Activated CD8-positive, alpha-beta T cell treated with anti-CD3 and anti-CD28 coated beads, Interleukin-2, amount 10 ng/mL, durations not matched to agents 7 days and 5 days (primary cell): ENCODE data around the gene BRINP3. TPM values are rescaled to one million over a fixed set of nuclear protein-coding genes. Genes with fewer than 3 reads are reported as not detected.

ENCODE experiments used
- ATAC-seq: fragments of 150-1000 bp; cut with Tn5 transposase; one replicate; pipeline ENCODE4 v1.10.0; 2021; ENCODE audit warnings: moderate library complexity
- CTCF ChIA-PET: fragments of 350-600 bp; sonication (Branson Sonifier 250); formaldehyde crosslinking; loops from one replicate; lab custom pipeline; 2021; ENCODE audit warnings: antibody characterized with exemption; lab: Charles Lee
- POLR2A ChIA-PET: fragments of 350-600 bp; sonication (Branson Sonifier 250); formaldehyde crosslinking; loops from one replicate; lab custom pipeline; 2021; ENCODE audit warnings: antibody characterized with exemption; lab: Charles Lee
- DNase-seq: peaks from one replicate; pipeline ENCODE4 v3.0.0-alpha.2; 2020
- H3K27ac Mint-ChIP-seq: one replicate; pipeline ENCODE4 v1.8.0; 2021; ENCODE audit warnings: mild to moderate bottlenecking, mixed read lengths
- H3K27me3 Mint-ChIP-seq: one replicate; pipeline ENCODE4 v1.8.0; 2021; ENCODE audit warnings: low read depth, mixed read lengths
- H3K36me3 Mint-ChIP-seq: one replicate; pipeline ENCODE4 v1.8.0; 2021; ENCODE audit warnings: low read depth, mixed read lengths
- H3K4me1 Mint-ChIP-seq: one replicate; pipeline ENCODE4 v1.8.0; 2021; ENCODE audit warnings: low read depth, mixed read lengths
- H3K4me3 Mint-ChIP-seq: one replicate; pipeline ENCODE4 v1.8.0; 2021; ENCODE audit warnings: mild to moderate bottlenecking, mixed read lengths
- H3K9me3 Mint-ChIP-seq: one replicate; pipeline ENCODE4 v1.8.0; 2022; ENCODE audit warnings: mixed read lengths; ENCODE audit not compliant: insufficient read depth
- total RNA-seq, 2 experiments: library from RNA; stranded (reverse); gene quantifications; one replicate each; pipeline ENCODE4 v1.2.3, GENCODE V29; 2021

The BRINP3 gene
- total RNA-seq, 2 experiments from 2014 or later = not detected

DNA sequence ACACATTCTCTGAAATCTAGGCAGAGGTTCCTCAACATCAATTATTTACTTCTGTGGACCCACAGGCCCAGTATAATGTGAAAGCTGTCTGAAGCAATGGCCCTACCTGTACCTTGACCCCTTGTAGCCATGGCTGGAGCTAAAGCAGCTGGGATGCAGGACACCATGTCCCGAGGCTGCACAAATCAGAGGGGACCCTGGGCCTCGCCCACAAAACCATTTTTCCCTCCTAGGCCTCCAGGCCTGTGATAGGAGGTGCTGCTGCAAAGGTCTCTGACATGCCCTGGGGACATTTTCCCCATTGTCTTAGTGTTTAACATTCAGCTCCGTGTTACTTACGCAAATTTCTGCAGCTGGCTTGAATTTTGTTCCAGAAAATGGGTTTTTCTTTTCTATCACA lies 110.5 kb downstream of the BRINP3 start:
- Mint-ChIP-seq H3K27ac (no peak overlapping the region), H3K36me3 (no peaks in the 10 kb centered on the region), H3K4me3 (no peak overlapping the region), H3K27me3 (no peaks in the 10 kb centered on the region), H3K4me1 (no peaks in the 10 kb centered on the region), H3K9me3 (peaks cover 10% of the 10 kb centered on the region)
- no peak for DNase-seq
- ChIA-PET POLR2A (no interaction called here), CTCF (no interaction called here)
- ATAC-seq = no peak

DNA sequence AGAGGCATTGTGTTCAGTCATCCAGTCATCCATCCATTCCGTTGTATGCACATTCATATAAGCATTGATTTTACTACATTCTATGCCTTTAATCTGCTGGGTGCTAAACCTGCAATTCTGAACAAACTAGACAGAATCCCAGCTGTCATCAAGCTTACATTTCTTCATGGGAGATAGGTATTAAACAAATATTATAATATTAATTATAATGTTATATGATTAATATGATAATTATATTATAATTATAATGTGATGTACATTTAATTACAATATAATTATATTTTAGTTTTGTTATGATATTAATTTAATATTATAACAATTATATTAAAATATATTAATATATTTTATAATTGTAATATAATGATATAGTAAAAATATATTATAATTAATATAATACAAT lies 112.4 kb downstream of the BRINP3 start:
- Mint-ChIP-seq H3K4me1 (no peaks in the 10 kb centered on the region), H3K9me3 (peaks cover 10% of the 10 kb centered on the region), H3K27ac (no peak overlapping the region), H3K27me3 (no peaks in the 10 kb centered on the region), H3K36me3 (no peaks in the 10 kb centered on the region), H3K4me3 (no peak overlapping the region)
- DNase-seq (no peak), ATAC-seq (no peak)
- ChIA-PET CTCF (no interaction called here), POLR2A (no interaction called here)

DNA sequence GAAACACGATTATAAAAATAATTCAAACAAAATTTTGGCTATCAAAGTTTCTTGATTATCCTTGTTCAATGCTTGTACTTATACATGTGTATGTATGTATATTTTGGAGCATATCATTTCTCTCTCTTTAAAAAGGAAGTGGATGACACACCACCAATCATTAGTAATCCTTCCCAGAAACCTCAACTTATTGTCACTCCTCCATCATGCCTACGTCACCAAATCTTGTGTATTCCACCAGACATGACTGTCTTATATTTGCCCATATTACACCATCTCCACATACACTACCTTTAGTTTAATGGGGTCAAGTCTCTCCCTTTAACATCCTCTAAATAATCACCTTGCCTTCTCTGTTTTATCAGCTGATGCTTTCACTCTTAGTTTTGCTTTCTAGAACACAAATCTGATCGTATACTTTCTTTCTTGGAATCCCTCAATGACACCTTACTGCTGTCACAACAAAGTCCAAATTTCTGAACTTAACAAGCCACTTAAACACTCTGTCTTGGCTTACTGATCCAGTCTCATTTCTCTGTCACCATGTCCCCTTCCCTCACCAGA lies 124.0 kb downstream of the BRINP3 start:
- POLR2A ChIA-PET = no interaction called here
- H3K4me3 Mint-ChIP-seq = no peak overlapping the region
- ATAC-seq (no peak), DNase-seq (no peak)
- H3K9me3 Mint-ChIP-seq = peaks cover 10% of the 10 kb centered on the region
- CTCF ChIA-PET = interaction anchor here (1.0 kb wide), 1 partner anchor 35 kb away, joined by 4 read pairs; no protein-coding TSS in a partner anchor
- no peaks in the 10 kb centered on the region for H3K4me1 Mint-ChIP-seq
- H3K36me3 Mint-ChIP-seq = no peaks in the 10 kb centered on the region
- no peaks in the 10 kb centered on the region for H3K27me3 Mint-ChIP-seq
- H3K27ac Mint-ChIP-seq = no peak overlapping the region

DNA sequence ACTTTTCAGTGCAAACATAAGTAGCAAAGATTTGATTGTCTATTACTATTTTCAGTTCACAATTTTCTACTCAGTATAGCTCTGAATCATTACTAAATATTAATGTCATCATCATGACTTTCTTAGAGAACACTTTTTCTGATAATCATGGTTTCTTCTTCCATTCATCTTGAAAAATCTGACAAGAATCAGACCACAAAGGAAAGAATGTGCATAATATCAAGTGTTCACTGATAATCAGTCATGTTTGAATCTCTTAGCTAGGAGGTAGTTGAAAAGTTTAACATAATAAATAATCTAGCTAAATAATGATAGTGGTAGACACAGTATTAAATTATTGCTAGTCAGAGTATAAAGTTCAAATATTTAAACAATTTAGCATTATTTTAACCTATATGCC lies 133.2 kb downstream of the BRINP3 start:
- DNase-seq (no peak), ATAC-seq (no peak)
- ChIA-PET POLR2A (no interaction called here), CTCF (no interaction called here)
- no peaks in the 10 kb centered on the region for H3K4me1 Mint-ChIP-seq
- H3K9me3 Mint-ChIP-seq = peaks cover 17% of the 10 kb centered on the region
- no peak overlapping the region for H3K27ac Mint-ChIP-seq
- H3K4me3 Mint-ChIP-seq = no peak overlapping the region
- no peaks in the 10 kb centered on the region for H3K36me3 Mint-ChIP-seq
- no peaks in the 10 kb centered on the region for H3K27me3 Mint-ChIP-seq

DNA sequence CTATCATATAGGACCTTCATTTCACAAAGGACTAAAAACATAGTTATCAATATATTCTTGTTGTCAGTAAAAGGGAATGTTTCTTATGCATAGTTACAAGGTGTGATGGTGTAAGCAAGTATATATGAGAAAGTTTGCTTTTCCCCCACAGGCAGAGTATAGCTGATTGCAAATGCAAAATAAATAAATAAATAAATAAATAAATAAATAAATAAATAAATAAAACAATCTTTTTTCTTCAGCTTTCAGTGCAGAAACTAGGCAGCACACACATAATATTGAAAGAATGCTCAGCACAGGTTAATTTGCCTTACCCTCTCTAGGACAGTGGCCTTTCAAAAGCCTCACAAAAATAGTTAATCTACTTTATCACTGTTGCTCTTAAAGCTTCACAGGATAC lies 138.8 kb downstream of the BRINP3 start:
- DNase-seq (no peak), ATAC-seq (no peak)
- Mint-ChIP-seq H3K36me3 (no peaks in the 10 kb centered on the region), H3K27ac (no peak overlapping the region), H3K4me1 (no peaks in the 10 kb centered on the region), H3K27me3 (no peaks in the 10 kb centered on the region), H3K4me3 (no peak overlapping the region), H3K9me3 (peaks cover 12% of the 10 kb centered on the region)
- POLR2A ChIA-PET = no interaction called here
- CTCF ChIA-PET = no interaction called here

DNA sequence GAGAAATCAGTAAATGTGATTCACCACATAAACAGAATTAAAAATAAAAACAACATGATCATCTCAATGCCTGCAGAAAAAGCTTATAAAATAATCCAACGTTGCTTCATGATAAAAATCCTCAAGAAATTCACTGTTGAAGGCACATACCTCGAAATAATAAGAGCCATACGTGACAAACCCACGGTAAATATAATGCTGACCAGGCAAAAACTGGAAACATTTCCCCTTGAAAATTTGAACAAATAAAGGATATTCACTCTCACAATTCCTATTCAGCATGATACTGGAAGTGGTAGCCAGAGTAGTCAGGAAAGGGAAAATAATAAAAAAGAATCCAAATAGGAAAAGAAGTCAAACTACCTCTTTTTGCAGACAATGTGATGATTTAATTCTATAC lies 148.8 kb downstream of the BRINP3 start:
- no peaks in the 10 kb centered on the region for H3K27me3 Mint-ChIP-seq
- POLR2A ChIA-PET = no interaction called here
- ATAC-seq (no peak), DNase-seq (no peak)
- no peak overlapping the region for H3K27ac Mint-ChIP-seq
- H3K4me1 Mint-ChIP-seq = no peaks in the 10 kb centered on the region
- H3K36me3 Mint-ChIP-seq = no peaks in the 10 kb centered on the region
- CTCF ChIA-PET = no interaction called here
- H3K4me3 Mint-ChIP-seq = no peak overlapping the region
- H3K9me3 Mint-ChIP-seq = no peaks in the 10 kb centered on the region

DNA sequence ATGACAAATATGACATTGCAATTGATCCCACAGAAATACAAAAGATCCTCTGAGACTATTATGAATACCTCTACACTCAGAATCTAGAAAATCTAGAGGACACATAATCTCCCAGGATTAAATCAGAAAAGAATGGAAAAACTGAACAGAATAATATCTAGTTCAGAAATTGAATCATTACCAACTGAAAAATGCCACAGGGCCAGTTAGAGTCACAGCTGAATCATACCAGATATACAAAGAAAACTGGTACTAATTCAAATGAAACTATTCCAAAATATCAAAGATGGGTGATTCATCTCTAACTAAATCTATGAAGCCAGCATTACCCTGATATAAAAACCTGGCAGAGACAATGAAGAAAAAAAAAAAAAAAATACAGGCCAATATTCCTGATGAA lies 149.3 kb downstream of the BRINP3 start:
- no peaks in the 10 kb centered on the region for H3K4me1 Mint-ChIP-seq
- ChIA-PET CTCF (no interaction called here), POLR2A (no interaction called here)
- no peak for DNase-seq
- ATAC-seq = no peak
- H3K9me3 Mint-ChIP-seq = no peaks in the 10 kb centered on the region
- no peak overlapping the region for H3K4me3 Mint-ChIP-seq
- H3K27ac Mint-ChIP-seq = no peak overlapping the region
- H3K36me3 Mint-ChIP-seq = no peaks in the 10 kb centered on the region
- H3K27me3 Mint-ChIP-seq = no peaks in the 10 kb centered on the region

DNA sequence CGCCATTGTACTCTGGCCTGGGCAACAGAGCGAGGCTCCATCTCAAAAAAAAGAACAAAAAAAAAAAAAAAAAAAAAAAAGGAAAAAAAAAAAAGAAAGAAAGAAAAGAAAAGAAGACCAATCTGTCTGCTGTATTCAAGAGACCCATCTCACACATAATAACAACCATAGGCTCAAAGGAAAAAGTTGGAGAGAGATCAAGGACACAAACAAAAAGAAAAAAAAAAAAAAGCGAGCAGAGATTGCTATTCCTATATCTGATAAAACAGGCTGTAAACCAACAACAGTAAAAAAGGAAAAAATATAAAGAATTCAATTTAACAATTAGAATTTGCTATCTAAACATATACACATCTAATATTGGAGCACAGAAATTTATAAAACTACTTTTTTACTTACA lies 150.4 kb downstream of the BRINP3 start:
- CTCF ChIA-PET = no interaction called here
- Mint-ChIP-seq H3K9me3 (no peaks in the 10 kb centered on the region), H3K4me1 (no peaks in the 10 kb centered on the region), H3K36me3 (no peaks in the 10 kb centered on the region), H3K27ac (no peak overlapping the region), H3K27me3 (no peaks in the 10 kb centered on the region), H3K4me3 (no peak overlapping the region)
- ATAC-seq (no peak), DNase-seq (no peak)
- POLR2A ChIA-PET = no interaction called here

DNA sequence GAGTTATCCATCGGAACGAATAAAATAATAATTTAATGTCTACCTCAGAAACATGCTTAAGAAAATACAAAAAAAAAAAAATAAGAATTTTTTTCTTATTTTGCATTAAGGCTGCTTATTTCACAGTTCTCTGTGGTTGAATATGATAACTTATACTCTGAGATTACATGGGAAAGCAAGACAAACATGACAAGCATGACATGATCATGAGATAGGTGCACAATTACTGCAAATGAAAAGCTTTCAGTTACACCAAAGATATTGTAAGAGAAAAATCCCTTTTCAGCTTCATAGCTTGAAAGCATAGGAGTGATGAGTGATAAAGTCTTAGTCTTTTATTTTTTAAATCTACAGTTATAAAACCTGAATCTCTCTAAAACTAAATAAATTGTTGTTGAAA lies 154.1 kb downstream of the BRINP3 start:
- CTCF ChIA-PET = no interaction called here
- H3K4me1 Mint-ChIP-seq = no peaks in the 10 kb centered on the region
- H3K4me3 Mint-ChIP-seq = no peak overlapping the region
- POLR2A ChIA-PET = no interaction called here
- no peak for ATAC-seq
- no peak for DNase-seq
- H3K27me3 Mint-ChIP-seq = no peaks in the 10 kb centered on the region
- no peaks in the 10 kb centered on the region for H3K9me3 Mint-ChIP-seq
- no peak overlapping the region for H3K27ac Mint-ChIP-seq
- H3K36me3 Mint-ChIP-seq = no peaks in the 10 kb centered on the region

DNA sequence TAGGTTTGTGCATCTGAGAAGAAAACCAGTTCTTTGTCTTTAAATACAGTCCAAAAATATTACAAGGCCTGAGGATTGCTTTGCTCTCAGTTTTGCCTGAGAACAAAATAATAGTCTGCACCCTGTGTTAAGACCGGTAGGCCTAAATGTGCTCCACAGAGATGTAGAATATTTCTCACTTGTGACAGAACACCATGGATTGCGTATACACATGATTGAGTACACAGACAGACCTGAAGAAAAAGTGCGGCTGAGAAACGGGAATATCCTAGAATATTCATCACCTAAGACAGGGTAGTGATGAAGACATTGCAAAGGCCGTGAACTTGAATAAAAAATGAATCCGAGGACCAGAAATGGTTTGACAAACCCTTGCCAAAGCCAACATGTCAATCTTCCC lies 155.4 kb downstream of the BRINP3 start:
- CTCF ChIA-PET = no interaction called here
- POLR2A ChIA-PET = no interaction called here
- H3K36me3 Mint-ChIP-seq = no peaks in the 10 kb centered on the region
- H3K4me3 Mint-ChIP-seq = no peak overlapping the region
- no peak for DNase-seq
- H3K27ac Mint-ChIP-seq = no peak overlapping the region
- no peak for ATAC-seq
- no peaks in the 10 kb centered on the region for H3K27me3 Mint-ChIP-seq
- no peaks in the 10 kb centered on the region for H3K4me1 Mint-ChIP-seq
- no peaks in the 10 kb centered on the region for H3K9me3 Mint-ChIP-seq

DNA sequence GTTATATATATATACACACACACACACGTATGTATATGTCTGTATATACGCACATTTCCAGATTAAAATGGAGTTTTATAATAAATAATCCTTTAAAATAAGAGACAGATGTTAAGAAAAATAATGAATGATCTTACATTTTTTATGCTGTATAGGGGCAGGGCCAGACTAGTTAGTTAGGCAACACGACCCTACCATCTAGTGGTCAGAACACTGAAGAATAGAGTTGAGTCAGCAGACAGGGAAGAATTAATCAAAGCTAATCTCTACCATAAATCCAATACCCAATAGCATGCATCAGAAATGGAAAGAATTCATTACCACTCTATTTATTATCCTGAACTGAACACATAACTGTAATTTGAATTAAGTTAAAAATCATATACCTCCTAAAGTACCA lies 156.7 kb downstream of the BRINP3 start:
- Mint-ChIP-seq H3K27ac (no peak overlapping the region), H3K4me1 (no peaks in the 10 kb centered on the region), H3K9me3 (no peaks in the 10 kb centered on the region), H3K4me3 (no peak overlapping the region), H3K27me3 (no peaks in the 10 kb centered on the region), H3K36me3 (no peaks in the 10 kb centered on the region)
- ATAC-seq = no peak
- ChIA-PET CTCF (interaction anchor here (1.1 kb wide), 1 partner anchor 14 kb away, joined by 3 read pairs; no protein-coding TSS in a partner anchor), POLR2A (no interaction called here)
- no peak for DNase-seq

DNA sequence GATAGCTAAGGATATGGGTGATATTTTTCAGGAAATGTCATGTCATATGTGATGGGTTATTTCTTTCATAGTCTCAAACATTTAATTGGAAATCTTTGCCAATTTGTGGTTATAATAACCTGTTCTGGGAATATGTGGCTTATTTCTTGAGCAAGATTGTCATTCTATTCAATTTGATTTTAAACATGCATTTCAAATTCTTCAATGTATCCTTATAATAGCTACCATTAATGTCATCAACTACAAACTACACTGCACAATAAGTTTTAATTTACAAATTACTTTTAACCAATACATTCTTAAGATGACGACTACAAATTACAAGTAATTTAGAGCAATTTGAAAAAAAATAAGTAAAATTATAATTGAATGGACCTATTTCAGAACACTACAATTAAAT lies 164.9 kb downstream of the BRINP3 start:
- DNase-seq (no peak), ATAC-seq (no peak)
- POLR2A ChIA-PET = no interaction called here
- H3K27ac Mint-ChIP-seq = no peak overlapping the region
- no peaks in the 10 kb centered on the region for H3K27me3 Mint-ChIP-seq
- no peaks in the 10 kb centered on the region for H3K4me1 Mint-ChIP-seq
- H3K36me3 Mint-ChIP-seq = no peaks in the 10 kb centered on the region
- peaks cover 7% of the 10 kb centered on the region for H3K9me3 Mint-ChIP-seq
- CTCF ChIA-PET = no interaction called here
- no peak overlapping the region for H3K4me3 Mint-ChIP-seq

DNA sequence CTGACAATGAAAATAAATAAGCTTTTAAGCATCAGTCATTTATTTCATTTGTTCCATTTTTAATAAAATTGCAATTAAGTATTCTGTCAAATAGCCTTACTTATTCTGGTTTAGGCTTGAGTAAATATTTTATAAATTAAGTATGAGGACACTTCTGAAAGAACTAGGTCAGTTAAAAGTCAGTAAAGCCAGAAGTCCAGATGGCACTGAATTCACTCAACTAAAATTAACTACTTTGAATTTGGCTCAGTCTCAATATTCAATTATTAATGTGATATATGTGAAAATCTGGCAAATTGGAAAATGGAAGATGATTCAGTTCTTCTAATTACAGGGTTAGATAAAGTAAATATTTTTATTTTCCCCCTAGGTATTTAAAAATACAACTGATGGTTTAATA lies 174.2 kb downstream of the BRINP3 start:
- H3K9me3 Mint-ChIP-seq = peaks cover 3% of the 10 kb centered on the region
- H3K4me3 Mint-ChIP-seq = no peak overlapping the region
- H3K27ac Mint-ChIP-seq = no peak overlapping the region
- H3K27me3 Mint-ChIP-seq = no peaks in the 10 kb centered on the region
- H3K4me1 Mint-ChIP-seq = no peaks in the 10 kb centered on the region
- ChIA-PET CTCF (no interaction called here), POLR2A (no interaction called here)
- no peak for ATAC-seq
- no peaks in the 10 kb centered on the region for H3K36me3 Mint-ChIP-seq
- DNase-seq = no peak
